CD4-positive, alpha-beta T cell (primary cell): ENCODE data around the gene HPCAL4. TPM values are rescaled to one million over a fixed set of nuclear protein-coding genes. Genes with fewer than 3 reads are reported as not detected.
A peak's percentile ranks its signal among the peaks of the same experiment; 100 is the strongest.

Source experiments
- ATAC-seq: fragments of 200-7000 bp; cut with Tn5 transposase; one replicate; pipeline ENCODE4 v1.10.0; 2022; ENCODE audit warnings: mild to moderate bottlenecking; ENCODE audit not compliant: poor library complexity
- CTCF ChIA-PET: fragments of 350-600 bp; sonication (Branson Sonifier 250); formaldehyde crosslinking; loops from one replicate; lab custom pipeline; 2021; ENCODE audit warnings: antibody characterized with exemption, inconsistent platforms; lab: Charles Lee
- POLR2A ChIA-PET: fragments of 350-600 bp; sonication (Branson Sonifier 250); formaldehyde crosslinking; loops from one replicate; lab custom pipeline; 2021; ENCODE audit warnings: antibody characterized with exemption, inconsistent platforms; lab: Charles Lee
- DNase-seq, 14 experiments: peaks; one replicate each; pipeline ENCODE4 v3.0.0-alpha.2; 2013 to 2020; ENCODE audit warnings: mixed read lengths in 2 of 14
- H3K27ac ChIP-seq, 2 donors: one replicate each; pipeline versions ENCODE4 v1.5.1 to v1.7.0; 2013; ENCODE audit warnings: low read length in 2 of 2, low read depth in 1 of 2, mild to moderate bottlenecking in 1 of 2
- H3K27me3 ChIP-seq, 2 experiments: 1 replicate in 1 of 2; 2 replicates in 1 of 2; pipeline versions ENCODE4 v1.6.1 to v1.7.0; 2013; ENCODE audit warnings: low read length in 2 of 2, control low read depth in 1 of 2, mild to moderate bottlenecking in 1 of 2, moderate library complexity in 1 of 2; ENCODE audit not compliant: insufficient read depth in 2 of 2, control insufficient read depth in 1 of 2
- H3K36me3 ChIP-seq: one replicate; pipeline ENCODE4 v1.6.1; 2013; ENCODE audit warnings: low read length, control low read depth; ENCODE audit not compliant: insufficient read depth
- H3K4me1 ChIP-seq: one replicate; pipeline ENCODE4 v1.6.1; 2013; ENCODE audit warnings: low read length, control low read depth; ENCODE audit not compliant: insufficient read depth
- H3K4me3 ChIP-seq: one replicate; pipeline ENCODE4 v1.5.1; 2013; ENCODE audit warnings: mild to moderate bottlenecking, low read length, moderate library complexity
- H3K9me3 ChIP-seq, 2 experiments: 1 replicate in 1 of 2; 2 replicates in 1 of 2; pipeline versions ENCODE4 v1.6.1 to v1.7.0; 2013; ENCODE audit warnings: low read length in 2 of 2, mild to moderate bottlenecking in 2 of 2, control low read depth in 1 of 2, moderate library complexity in 1 of 2; ENCODE audit not compliant: control insufficient read depth in 1 of 2, insufficient read depth in 1 of 2
- H3K27ac Mint-ChIP-seq: one replicate; pipeline ENCODE4 v1.8.0; 2020; ENCODE audit warnings: mixed read lengths
- H3K27me3 Mint-ChIP-seq: one replicate; pipeline ENCODE4 v1.8.0; 2021; ENCODE audit warnings: mixed read lengths
- H3K36me3 Mint-ChIP-seq: one replicate; pipeline ENCODE4 v1.8.0; 2021; ENCODE audit warnings: low read depth, mixed read lengths
- H3K4me1 Mint-ChIP-seq: one replicate; pipeline ENCODE4 v1.8.0; 2021; ENCODE audit warnings: low read depth, mixed read lengths
- H3K4me3 Mint-ChIP-seq: one replicate; pipeline ENCODE4 v1.8.0; 2020; ENCODE audit warnings: mild to moderate bottlenecking, mixed read lengths
- H3K9me3 Mint-ChIP-seq: one replicate; pipeline ENCODE4 v1.8.0; 2020; ENCODE audit warnings: mixed read lengths
- CTCF ChIP-seq: fragments of 200-600 bp; IDR thresholded peaks from one replicate; pipeline ENCODE4 v1.8.0; 2022; ENCODE audit warnings: antibody characterized with exemption, mild to moderate bottlenecking
- intact Hi-C, 2 experiments: fragments of 100-400 bp; cut with DNase I in 1 of 2; cut with micrococcal nuclease in 1 of 2; formaldehyde crosslinking; loops; one replicate each; pipeline versions ENCODE4 v1.15.1 to v1.9.0; 2023 to 2025; cut with DNase I, micrococcal nuclease
- total RNA-seq, 174 experiments: library from RNA in 2 of 174; stranded (reverse) in 2 of 174; gene quantifications; one replicate each; pipeline ENCODE4 v1.2.3 and lab custom pipeline; 2021 to 2026

The HPCAL4 gene
- total RNA-seq, 2 experiments from 2014 or later, result 22.8 to 22.9 TPM

- peaks cover 15 to 30% of the 10 kb centered on the region in 2 experiments for H3K27me3 ChIP-seq
- intact Hi-C loops, result loop anchor here in 1 of 2 experiments (5.0 kb wide), 1 partner anchor 300 kb away; no protein-coding TSS in a partner anchor
- no peak for ATAC-seq
- ChIA-PET POLR2A (interaction anchor here (0.9 to 2.3 kb wide), 9 partner anchors 9 to 1878 kb away, joined by 3 to 28 read pairs (median 4); partner anchors contain the start of genes CITED4, HPCAL4, MTF1 and PABPC4), CTCF (interaction anchor here (1.2 to 3.4 kb wide), 3 partner anchors 79 to 161 kb away, joined by 4 to 9 read pairs (median 5); partner anchors contain the start of gene PABPC4)
- H3K9me3 ChIP-seq, result peaks cover 0 to 4% of the 10 kb centered on the region in 2 experiments
- DNase-seq, result peak in 1 of 14 experiments; percentile 42
- no peak overlapping the region for H3K4me3 ChIP-seq
- peak overlapping the region; percentile 87 for H3K27ac Mint-ChIP-seq
- H3K27me3 Mint-ChIP-seq, result peaks cover 38% of the 10 kb centered on the region
- H3K36me3 ChIP-seq, result peaks cover 26% of the 10 kb centered on the region
- peaks cover 34% of the 10 kb centered on the region for H3K4me1 Mint-ChIP-seq
- TF ChIP-seq CTCF, result no peak
- H3K27ac ChIP-seq, result no peak overlapping the region
- H3K36me3 Mint-ChIP-seq, result peaks cover 40% of the 10 kb centered on the region
- H3K4me1 ChIP-seq, result peaks cover 21% of the 10 kb centered on the region
- peak overlapping the region; percentile 1 for H3K4me3 Mint-ChIP-seq
- no peaks in the 10 kb centered on the region for H3K9me3 Mint-ChIP-seq
These were observed 46.4 kb upstream of the HPCAL4 start for GRCh38 chr1:39737546-39738169.

- ATAC-seq (no peak), DNase-seq (no peak)
- Mint-ChIP-seq H3K4me3 (no peak overlapping the region), H3K9me3 (no peaks in the 10 kb centered on the region), H3K27ac (no peak overlapping the region), H3K27me3 (peaks cover 50% of the 10 kb centered on the region), H3K4me1 (peaks cover 22% of the 10 kb centered on the region), H3K36me3 (peaks cover 21% of the 10 kb centered on the region)
- no peak for TF ChIP-seq CTCF
- POLR2A ChIA-PET, result interaction anchor here (1.0 kb wide), 1 partner anchor 304 kb away, joined by 3 read pairs; the partner anchor contains the start of gene CAP1
- CTCF ChIA-PET, result interaction anchor here (1.2 kb wide), 1 partner anchor 16 kb away, joined by 5 read pairs; no protein-coding TSS in a partner anchor
- peaks cover 18 to 33% of the 10 kb centered on the region in 2 experiments for H3K27me3 ChIP-seq
- peaks cover 21% of the 10 kb centered on the region for H3K4me1 ChIP-seq
- H3K4me3 ChIP-seq, result no peak overlapping the region
- H3K36me3 ChIP-seq, result peaks cover 6% of the 10 kb centered on the region
- no peak overlapping the region for H3K27ac ChIP-seq
- intact Hi-C loops, result loop anchor here in 1 of 2 experiments (5.0 kb wide), 1 partner anchor 302 kb away; no protein-coding TSS in a partner anchor
- H3K9me3 ChIP-seq, result peaks cover 0 to 4% of the 10 kb centered on the region in 2 experiments
These were observed 44.5 kb upstream of the HPCAL4 start for GRCh38 chr1:39735731-39736130.

GRCh38 chr1:39733161-39733560 lies 41.9 kb upstream of the HPCAL4 start:
- ChIA-PET POLR2A (no interaction called here), CTCF (no interaction called here)
- H3K27ac Mint-ChIP-seq, result no peak overlapping the region
- H3K36me3 ChIP-seq, result no peaks in the 10 kb centered on the region
- peaks cover 5% of the 10 kb centered on the region for H3K4me1 ChIP-seq
- intact Hi-C loops, result no loop called here
- no peaks in the 10 kb centered on the region for H3K4me1 Mint-ChIP-seq
- ATAC-seq, result no peak
- H3K9me3 ChIP-seq, result peaks cover 0 to under 1% of the 10 kb centered on the region in 2 experiments
- H3K27me3 Mint-ChIP-seq, result peaks cover 76% of the 10 kb centered on the region
- H3K27ac ChIP-seq, result no peak overlapping the region
- DNase-seq, result no peak
- H3K4me3 Mint-ChIP-seq, result no peak overlapping the region
- no peaks in the 10 kb centered on the region for H3K9me3 Mint-ChIP-seq
- peaks cover 24 to 47% of the 10 kb centered on the region in 2 experiments for H3K27me3 ChIP-seq
- H3K36me3 Mint-ChIP-seq, result no peaks in the 10 kb centered on the region
- H3K4me3 ChIP-seq, result no peak overlapping the region
- no peak for TF ChIP-seq CTCF
